Activated CD8-positive, alpha-beta memory T cell treated with anti-CD3 and anti-CD28 coated beads for 1 hour (primary cell): ENCODE data around the gene SPATA6.
"Not testable (repeated sequence)": the region's sequence is repeated elsewhere in the genome, so short reads cannot be mapped to it uniquely, and the experiment has no call there.

Source experiments
- DNase-seq, 2 donors: peaks; one replicate each; pipeline ENCODE4 v3.0.0-alpha.2; 2020; ENCODE audit warnings: low read depth in 1 of 2; ENCODE audit errors: extremely low read depth in 1 of 2

SPATA6 gene

GRCh38 chr1:48371598-48371997 is 100.4 kb downstream of the SPATA6 start:
- DNase-seq: no peak

GRCh38 chr1:48362901-48363300 is 109.1 kb downstream of the SPATA6 start:
- no peak for DNase-seq

- DNase-seq: no peak
These were observed 115.1 kb downstream of the SPATA6 start for GRCh38 chr1:48356901-48357300.

GRCh38 chr1:48344373-48344772 is 127.6 kb downstream of the SPATA6 start:
- DNase-seq: no peak

GRCh38 chr1:48341221-48341620 is 130.8 kb downstream of the SPATA6 start:
- DNase-seq: no peak

- no peak for DNase-seq
These were observed 133.7 kb downstream of the SPATA6 start for GRCh38 chr1:48338257-48338656.

- no peak for DNase-seq
These were observed 138.7 kb downstream of the SPATA6 start for GRCh38 chr1:48333316-48333715.

- no peak for DNase-seq
These were observed 139.9 kb downstream of the SPATA6 start for GRCh38 chr1:48332115-48332514.

GRCh38 chr1:48329905-48330304 is 142.1 kb downstream of the SPATA6 start:
- DNase-seq: no peak

- DNase-seq: no peak
These were observed 142.5 kb downstream of the SPATA6 start for GRCh38 chr1:48329486-48329885.

GRCh38 chr1:48311829-48312228 is 160.2 kb downstream of the SPATA6 start:
- not testable (repeated sequence) for DNase-seq

- DNase-seq: no peak
These were observed 162.4 kb downstream of the SPATA6 start for GRCh38 chr1:48309564-48310082.

GRCh38 chr1:48302652-48303051 is 169.4 kb downstream of the SPATA6 start:
- no peak for DNase-seq

- no peak for DNase-seq
These were observed 177.3 kb downstream of the SPATA6 start for GRCh38 chr1:48294656-48295055.

- DNase-seq: not testable (repeated sequence)
These were observed 177.9 kb downstream of the SPATA6 start for GRCh38 chr1:48294094-48294493.

- DNase-seq: no peak
These were observed 179.3 kb downstream of the SPATA6 start for GRCh38 chr1:48292706-48293105.

GRCh38 chr1:48291421-48291820 is 180.6 kb downstream of the SPATA6 start:
- no peak for DNase-seq

- DNase-seq: no peak
These were observed 186.5 kb downstream of the SPATA6 start for GRCh38 chr1:48285525-48285924.

- not testable (repeated sequence) for DNase-seq
These were observed 187.1 kb downstream of the SPATA6 start for GRCh38 chr1:48284696-48285420.

- not testable (repeated sequence) for DNase-seq
These were observed 189.7 kb downstream of the SPATA6 start for GRCh38 chr1:48282329-48282728.

- DNase-seq: not testable (repeated sequence)
These were observed 194.6 kb downstream of the SPATA6 start for GRCh38 chr1:48277437-48277836.

- no peak for DNase-seq
These were observed 205.4 kb downstream of the SPATA6 start for GRCh38 chr1:48266576-48266975.

GRCh38 chr1:48263041-48263440 is 209.0 kb downstream of the SPATA6 start:
- DNase-seq: no peak
